AG10803 (cell line): Measurements from ENCODE around the gene TULP4.
A peak's percentile ranks its signal among the peaks of the same experiment; 100 is the strongest.

Experiments
- DNase-seq: peaks from one replicate; pipeline ENCODE4 v3.0.0; 2010; ENCODE audit warnings: low read depth
- H3K4me3 ChIP-seq: 2 replicates; pipeline ENCODE4 v1.5.1; 2011; ENCODE audit warnings: mild to moderate bottlenecking, low read length, control low read depth
- TF ChIP-seq, protein P1 (sequence below): conservative IDR thresholded peaks from 2 replicates; pipeline ENCODE4 v1.5.1; 2011; ENCODE audit warnings: mild to moderate bottlenecking, low read length, control low read depth, inconsistent platforms

The TULP4 gene

DNA sequence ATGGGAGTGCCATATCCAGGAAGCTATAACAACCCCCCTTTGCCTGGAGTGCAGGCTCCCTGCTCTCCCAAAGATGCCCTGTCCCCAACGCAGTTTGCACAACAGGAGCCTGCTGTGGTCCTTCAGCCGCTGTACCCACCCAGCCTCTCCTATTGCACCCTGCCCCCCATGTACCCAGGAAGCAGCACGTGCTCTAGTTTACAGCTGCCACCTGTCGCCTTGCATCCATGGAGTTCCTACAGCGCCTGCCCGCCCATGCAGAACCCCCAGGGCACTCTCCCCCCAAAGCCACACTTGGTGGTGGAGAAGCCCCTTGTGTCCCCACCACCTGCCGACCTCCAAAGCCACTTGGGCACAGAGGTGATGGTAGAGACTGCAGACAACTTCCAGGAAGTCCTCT, 191.0 kb downstream of the TULP4 start:
- DNase-seq = no peak
- H3K4me3 ChIP-seq = no peak overlapping the region
- TF ChIP-seq, protein P1, sequence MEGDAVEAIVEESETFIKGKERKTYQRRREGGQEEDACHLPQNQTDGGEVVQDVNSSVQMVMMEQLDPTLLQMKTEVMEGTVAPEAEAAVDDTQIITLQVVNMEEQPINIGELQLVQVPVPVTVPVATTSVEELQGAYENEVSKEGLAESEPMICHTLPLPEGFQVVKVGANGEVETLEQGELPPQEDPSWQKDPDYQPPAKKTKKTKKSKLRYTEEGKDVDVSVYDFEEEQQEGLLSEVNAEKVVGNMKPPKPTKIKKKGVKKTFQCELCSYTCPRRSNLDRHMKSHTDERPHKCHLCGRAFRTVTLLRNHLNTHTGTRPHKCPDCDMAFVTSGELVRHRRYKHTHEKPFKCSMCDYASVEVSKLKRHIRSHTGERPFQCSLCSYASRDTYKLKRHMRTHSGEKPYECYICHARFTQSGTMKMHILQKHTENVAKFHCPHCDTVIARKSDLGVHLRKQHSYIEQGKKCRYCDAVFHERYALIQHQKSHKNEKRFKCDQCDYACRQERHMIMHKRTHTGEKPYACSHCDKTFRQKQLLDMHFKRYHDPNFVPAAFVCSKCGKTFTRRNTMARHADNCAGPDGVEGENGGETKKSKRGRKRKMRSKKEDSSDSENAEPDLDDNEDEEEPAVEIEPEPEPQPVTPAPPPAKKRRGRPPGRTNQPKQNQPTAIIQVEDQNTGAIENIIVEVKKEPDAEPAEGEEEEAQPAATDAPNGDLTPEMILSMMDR = no peak

DNA sequence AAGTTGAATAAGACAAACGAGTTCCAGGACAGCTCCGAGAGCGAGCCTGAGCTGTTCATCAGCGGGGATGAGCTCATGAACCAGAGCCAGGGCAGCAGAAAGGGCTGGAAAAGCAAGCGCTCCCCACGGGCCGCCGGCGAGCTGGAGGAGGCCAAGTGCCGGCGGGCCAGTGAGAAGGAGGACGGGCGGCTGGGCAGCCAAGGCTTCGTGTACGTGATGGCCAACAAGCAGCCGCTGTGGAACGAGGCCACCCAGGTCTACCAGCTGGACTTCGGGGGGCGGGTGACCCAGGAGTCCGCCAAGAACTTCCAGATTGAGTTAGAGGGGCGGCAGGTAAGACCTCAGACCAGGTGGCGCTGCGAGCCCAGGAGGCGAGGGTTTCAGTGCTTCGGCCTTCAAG, 191.6 kb downstream of the TULP4 start:
- no peak for DNase-seq
- H3K4me3 ChIP-seq = no peak overlapping the region
- TF ChIP-seq, protein P1 = no peak

DNA sequence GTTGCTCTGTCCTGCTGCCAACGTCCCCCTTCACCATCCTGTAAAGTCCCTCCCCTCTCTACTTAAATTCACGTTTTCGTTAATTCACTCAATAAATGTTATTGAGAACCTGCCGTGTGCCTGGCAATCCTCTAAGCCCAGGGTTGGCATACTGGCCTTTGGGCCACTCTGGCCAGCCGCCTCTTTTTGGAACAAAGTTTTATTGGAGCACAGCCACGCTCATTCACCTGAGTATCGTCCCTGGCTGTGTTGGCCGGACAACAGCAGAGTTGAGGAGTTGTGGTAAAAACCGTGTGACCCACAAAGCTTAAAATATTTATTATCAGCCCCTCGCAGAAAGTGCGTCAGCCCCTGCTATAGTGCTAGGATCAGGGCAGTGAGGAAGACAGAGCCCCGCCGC, 192.9 kb downstream of the TULP4 start:
- DNase-seq = no peak
- TF ChIP-seq, protein P1 = no peak
- no peak overlapping the region for H3K4me3 ChIP-seq

DNA sequence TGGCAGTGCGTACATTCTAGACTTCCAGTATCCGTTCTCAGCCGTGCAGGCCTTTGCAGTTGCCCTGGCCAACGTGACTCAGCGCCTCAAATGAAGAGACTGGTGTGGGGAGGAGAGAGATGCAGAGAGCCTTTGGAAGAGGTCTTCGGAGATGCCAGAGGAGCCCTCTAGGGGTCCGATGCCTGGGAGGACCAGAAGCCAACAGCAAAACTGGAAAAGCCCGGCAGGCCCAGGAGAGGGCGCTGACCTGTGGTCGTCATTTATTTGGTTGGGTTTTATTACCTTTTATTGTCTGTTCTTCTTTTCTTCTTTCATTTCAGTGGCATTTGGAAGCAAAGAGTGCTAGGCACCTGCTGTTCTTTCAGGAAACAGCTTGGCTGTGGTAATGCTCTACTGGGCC, 194.3 kb downstream of the TULP4 start:
- TF ChIP-seq, protein P1 = 0 out of 2 replicates have a peak, but pooled peaks have one; percentile 9
- no peak for DNase-seq
- no peak overlapping the region for H3K4me3 ChIP-seq

DNA sequence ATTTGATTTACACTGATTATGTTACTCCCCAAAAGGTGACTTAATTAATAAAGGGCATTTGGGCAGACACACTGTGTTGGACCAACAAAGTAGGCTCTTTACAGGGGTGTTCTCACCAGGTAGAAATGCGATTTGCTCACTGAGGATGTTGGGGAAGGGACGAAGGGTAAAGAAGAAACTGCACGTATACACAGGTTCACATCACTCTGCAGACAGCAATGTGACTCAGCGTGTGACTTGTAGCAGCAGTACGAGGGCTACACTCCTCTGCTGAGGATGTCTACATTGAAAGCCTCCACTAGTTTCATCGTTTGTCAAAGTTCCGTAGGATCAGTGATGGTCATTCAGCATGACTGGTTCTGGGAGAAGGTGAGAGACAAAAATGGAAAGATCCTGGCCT, 194.9 kb downstream of the TULP4 start:
- no peak for DNase-seq
- TF ChIP-seq, protein P1 = no peak
- no peak overlapping the region for H3K4me3 ChIP-seq

DNA sequence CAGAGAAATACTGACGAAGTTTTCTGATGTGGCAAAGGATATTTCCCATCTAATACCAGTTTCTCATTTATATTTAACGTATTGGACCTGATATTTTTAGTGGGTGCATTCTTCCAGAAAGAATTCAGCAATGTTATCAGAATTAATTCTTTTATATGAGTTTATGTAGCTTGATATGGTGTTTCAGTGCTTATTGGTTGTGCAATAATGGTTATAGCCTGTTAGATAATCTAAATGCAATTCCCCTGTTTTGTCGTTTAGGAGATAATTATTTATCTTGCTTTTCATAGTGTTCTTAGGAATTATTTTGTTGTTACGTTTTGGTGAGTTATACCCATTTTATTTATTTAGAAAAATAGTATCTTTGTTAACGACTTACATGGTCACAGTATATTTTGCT, 196.2 kb downstream of the TULP4 start:
- DNase-seq = no peak
- TF ChIP-seq, protein P1 = no peak
- no peak overlapping the region for H3K4me3 ChIP-seq

DNA sequence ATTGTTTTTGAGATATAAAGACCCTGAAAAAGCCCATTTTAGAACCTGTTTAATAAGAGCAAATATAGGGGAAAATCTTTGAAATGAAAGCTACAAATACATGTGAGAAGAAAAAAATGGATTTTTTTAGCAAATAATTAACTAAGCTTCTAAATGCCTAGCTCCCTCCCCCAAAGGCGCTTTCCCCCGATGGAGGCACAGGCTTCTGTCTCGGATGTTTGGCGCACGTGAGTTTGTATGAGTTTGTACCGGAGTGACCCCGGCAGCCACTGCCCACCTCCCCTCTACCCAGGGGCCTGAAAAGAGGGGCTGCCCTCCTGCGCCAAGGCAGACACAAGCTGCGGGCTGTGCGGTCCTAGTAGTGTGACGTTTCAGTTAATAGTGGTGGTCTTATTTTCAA, 197.2 kb downstream of the TULP4 start:
- TF ChIP-seq, protein P1 = no peak

More for the DNA sequence above, 197.2 kb downstream of the TULP4 start:
- H3K4me3 ChIP-seq = no peak overlapping the region
- no peak for DNase-seq
